HG03095 (cell line): ENCODE data around the gene ARMC6.
"Not testable (repeated sequence)": the region's sequence is repeated elsewhere in the genome, so short reads cannot be mapped to it uniquely, and the experiment has no call there.

Experiments used
- ATAC-seq: cut with Tn5 transposase; IDR thresholded peaks from one replicate; pipeline ENCODE4 v1.9.1; 2021; ENCODE audit warnings: moderate library complexity; ENCODE audit not compliant: unreplicated experiment

Gene ARMC6

GRCh38 chr19:19022380-19022961, 10.9 kb upstream of the ARMC6 start:
- no peak for ATAC-seq

GRCh38 chr19:19023376-19023775, 10.0 kb upstream of the ARMC6 start:
- ATAC-seq: not testable (repeated sequence)

GRCh38 chr19:19025861-19026260, 7.5 kb upstream of the ARMC6 start:
- no peak for ATAC-seq

- ATAC-seq: no peak
These were observed 7.0 kb upstream of the ARMC6 start for GRCh38 chr19:19026299-19026971.

DNA sequence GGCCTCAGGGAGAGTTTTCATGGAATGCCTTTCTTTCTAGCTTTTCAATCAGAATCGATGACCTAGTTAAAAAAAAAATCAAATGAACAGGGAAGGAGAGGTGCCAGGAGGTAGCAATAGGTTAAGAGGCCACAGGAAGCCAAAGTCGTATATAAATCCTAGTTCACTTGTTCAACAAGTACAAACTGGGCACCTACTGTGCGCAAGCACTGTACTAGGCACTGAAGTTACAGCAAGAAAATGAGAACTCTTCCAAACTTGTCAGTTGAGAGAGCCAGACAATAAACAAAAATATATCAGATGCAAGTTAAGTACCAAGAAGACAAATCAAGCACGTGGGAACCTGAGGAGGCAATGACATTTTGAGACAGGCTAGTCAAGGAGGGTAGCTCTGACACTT, 6.2 kb upstream of the ARMC6 start:
- ATAC-seq: no peak

DNA sequence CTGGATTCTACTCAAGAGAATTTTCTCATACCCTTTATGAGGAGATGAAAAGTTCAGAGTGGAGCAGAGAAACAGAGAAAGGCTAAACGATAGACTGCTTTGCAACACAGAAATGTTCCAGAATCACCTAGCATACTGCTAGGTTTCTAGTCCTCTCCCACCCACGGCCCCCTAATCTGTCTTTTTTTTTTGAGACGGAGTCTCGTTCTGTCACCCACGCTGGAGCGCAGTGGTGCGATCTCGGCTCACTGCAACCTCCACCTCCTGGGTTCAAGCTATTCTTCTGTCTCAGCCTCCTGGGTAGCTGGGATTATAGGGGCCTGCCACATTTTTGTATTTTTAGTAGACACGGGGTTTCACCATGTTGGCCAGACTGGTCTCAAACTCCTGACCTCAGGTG, 4.9 kb upstream of the ARMC6 start:
- ATAC-seq: no peak

GRCh38 chr19:19031891-19032290, 1.5 kb upstream of the ARMC6 start:
- no peak for ATAC-seq

- ATAC-seq: peak; percentile 42
These were observed 805 bp upstream of the ARMC6 start for GRCh38 chr19:19032420-19033175.

- ATAC-seq: no peak
These were observed 302 bp upstream of the ARMC6 start for GRCh38 chr19:19033176-19033425.

- peak; percentile 38 for ATAC-seq
These were observed 811 bp downstream of the ARMC6 start for GRCh38 chr19:19034204-19034624.

DNA sequence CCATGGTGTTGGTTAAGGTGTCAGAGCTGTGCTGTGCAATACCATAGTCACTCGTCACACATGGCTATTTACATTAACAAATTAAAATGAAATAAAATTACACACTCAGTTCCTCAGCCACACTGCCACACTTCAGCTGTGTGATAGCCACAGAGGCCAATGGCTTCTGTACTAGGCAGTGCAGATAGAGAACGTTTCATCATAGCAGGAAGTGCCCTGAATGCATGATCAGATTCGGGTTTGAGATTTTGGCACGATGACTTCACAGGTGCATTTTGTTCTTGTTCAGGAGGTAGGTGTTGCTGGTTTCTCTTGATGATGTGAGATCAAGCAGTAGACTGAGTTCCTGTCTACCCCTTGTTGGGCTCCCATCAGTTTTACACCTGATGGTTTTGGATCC, 6.5 kb downstream of the ARMC6 start:
- no peak for ATAC-seq

DNA sequence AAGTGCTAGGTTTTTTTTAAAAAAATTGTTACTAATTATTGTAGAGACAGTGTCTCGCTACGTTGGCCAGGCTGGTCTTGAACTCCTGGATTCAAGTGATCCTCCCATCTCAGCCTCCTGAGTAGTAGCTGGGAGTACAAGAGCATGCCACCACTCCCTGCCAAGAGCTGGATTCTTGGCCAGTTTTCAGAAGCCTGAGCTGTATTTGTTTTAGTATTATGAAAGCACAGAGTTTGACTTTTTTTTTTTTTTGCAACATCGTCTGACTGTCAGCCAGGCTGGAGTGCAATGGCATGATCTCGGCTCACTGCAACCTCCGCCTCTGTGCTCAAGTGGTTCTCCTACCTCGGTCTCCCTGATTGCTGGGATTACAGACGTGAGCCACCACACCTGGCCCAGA, 7.0 kb downstream of the ARMC6 start:
- no peak for ATAC-seq

DNA sequence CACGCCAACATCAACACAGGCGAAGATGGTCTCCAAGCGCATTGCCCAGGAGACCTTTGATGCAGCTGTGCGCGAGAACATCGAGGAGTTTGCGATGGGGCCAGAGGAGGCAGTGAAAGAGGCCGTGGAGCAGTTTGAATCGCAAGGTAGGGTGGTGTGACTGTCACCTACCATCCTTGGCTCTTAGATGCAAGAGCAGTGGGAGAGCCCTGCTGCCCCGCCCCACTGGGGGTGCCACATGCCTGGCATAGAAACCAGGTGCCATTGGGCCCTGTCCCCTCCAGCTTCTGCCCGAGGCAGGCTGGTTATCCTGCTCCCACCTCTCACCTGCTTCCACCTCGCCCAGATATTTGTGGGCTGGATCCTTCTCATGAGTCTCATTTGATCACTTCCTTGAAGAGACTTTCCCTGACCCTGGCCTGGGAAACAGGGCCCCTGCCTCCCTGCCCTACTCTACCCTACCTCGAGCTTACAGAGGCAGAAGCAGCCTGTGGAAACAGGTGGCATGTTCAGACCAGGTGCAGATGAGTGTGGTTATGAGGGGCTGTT, 9.4 kb downstream of the ARMC6 start:
- ATAC-seq: no peak

DNA sequence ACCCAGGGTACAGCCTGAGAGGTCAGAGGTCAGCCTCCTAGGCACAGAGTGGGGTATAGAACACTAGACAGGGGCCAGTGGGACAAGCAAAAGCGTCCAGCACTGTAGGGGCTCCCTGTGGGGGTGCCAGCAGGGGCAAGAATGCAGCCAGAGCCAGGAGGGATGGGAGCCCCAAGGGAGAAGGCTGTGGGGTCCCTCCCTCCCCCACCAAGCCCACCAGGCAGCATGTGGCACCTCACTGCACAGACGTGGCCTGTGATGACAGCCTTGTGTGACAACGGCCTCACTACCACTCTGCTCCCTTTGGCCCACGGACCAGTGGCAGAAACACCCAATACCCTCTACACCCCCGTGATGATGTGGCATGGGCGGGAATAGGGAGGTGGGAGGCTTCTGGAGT, 10.1 kb downstream of the ARMC6 start:
- no peak for ATAC-seq

- no peak for ATAC-seq
These were observed 10.5 kb downstream of the ARMC6 start for GRCh38 chr19:19043881-19044280.

DNA sequence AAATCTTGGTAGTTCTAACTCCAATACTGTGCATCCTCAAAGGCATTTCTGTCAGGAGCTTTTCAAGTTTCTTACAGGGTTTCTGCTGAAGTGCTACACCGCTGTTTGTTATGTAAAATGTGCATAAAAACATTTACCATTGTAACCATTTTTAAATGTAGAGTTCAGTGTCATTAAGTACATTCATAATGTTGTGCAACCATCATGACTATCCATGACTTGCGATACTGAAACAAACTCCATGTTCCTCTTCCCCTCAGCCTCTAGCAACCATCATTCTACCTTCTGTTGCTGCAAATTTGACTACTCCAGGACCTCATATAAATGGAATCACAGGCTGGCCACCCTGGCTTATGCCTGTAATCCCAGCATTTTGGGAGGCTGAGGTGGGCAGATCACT, 16.0 kb downstream of the ARMC6 start:
- no peak for ATAC-seq

GRCh38 chr19:19050104-19050503, 16.7 kb downstream of the ARMC6 start:
- ATAC-seq: no peak

GRCh38 chr19:19050731-19051130, 17.3 kb downstream of the ARMC6 start:
- ATAC-seq: no peak

- no peak for ATAC-seq
These were observed 18.2 kb downstream of the ARMC6 start for GRCh38 chr19:19051478-19052213.

GRCh38 chr19:19052921-19053320, 19.5 kb downstream of the ARMC6 start:
- no peak for ATAC-seq

DNA sequence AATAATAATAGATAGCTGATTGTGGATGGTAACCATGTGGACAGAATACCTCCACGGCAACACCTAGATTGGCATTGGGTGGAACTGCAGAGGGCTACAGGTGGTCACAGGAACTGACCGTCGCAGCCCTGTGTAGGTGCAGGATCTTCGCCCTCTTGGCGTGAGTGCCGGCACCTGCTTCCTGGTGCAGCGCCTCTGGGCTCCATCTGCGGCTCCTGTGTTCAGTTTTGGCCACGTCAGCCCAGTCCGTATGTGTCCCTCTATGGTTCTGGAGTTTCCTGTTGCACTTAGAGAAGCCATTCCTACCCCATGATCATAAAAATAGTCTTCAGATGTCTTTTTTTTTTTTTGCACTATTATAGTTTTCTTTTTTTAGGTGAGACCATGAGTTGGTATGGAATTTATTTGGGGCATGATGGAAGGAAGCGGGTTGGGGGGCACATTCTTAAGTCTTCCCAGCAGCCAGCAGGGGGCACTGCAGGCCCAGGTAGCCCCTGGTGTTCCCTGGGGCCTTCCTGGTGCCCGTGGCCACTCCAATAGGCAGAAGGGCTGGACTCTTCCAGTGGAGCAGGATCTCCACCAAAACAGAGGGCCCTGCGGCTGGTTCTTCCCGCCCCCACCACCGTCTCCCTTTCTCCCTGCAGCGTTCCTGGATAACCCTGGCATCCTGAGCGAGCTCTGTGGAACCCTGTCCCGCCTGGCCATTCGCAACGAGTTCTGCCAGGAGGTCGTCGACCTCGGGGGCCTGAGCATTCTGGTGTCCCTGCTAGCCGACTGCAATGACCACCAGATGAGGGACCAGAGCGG, 20.3 kb downstream of the ARMC6 start:
- no peak for ATAC-seq
